ENCODE results near the gene ME3.
"Not testable (repeated sequence)": the region's sequence is repeated elsewhere in the genome, so short reads cannot be mapped to it uniquely, and the experiment has no call there.

Gene ME3

DNA sequence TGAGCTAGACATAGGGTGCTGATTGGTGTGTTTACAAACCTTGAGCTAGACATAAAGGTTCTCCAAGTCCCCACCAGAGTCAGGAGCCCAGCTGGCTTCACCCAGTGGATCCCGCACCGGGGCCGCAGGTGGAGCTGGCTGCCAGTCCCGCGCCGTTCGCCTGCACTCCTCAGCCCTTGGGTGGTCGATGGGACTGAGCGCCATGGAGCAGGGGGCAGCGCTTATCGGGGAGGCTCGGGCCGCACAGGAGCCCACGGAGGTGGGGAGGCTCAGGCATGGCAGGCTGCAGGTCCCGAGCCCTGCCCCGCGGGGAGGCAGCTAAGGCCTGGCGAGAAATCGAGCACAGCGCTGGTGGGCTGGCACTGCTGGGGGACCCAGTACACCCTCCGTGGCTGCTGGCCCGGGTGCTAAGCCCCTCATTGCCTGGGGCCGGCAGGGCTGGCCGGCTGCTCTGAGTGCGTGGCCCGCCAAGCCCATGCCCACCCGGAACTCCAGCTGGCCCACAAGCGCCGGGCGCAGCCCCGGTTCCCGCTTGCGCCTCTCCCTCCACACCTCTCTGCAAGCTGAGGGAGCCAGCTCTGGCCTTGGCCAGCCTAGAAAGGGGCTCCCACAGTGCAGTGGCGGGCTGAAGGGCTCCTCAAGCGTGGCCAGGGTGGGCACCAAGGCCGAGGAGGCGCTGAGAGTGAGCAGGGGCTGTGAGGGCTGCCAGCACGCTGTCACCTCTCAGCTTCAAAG, 238.9 kb downstream of the ME3 start:
- DNase-seq (ENCODE audit: low spot score), result not testable (repeated sequence)

DNA sequence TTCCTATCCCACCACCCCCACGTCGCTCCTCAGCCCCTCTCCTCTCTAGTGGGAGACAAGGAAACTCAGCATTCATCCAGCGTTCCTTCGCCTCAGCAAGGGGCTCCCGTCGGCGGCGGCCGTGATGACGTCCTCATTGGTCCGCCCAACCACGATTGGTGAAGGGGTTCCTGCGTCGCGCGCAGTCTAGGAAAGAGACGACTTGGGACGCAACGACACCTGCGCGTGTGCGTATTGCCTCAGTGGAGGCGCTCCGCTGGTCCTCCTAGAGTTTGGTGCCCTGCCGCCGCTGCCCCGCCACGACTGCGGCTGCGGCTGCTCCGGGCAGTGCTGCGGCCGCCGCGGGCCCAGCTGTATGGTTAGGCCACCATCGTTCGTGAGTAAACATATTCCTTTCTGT, 241.2 kb downstream of the ME3 start:
- DNase-seq (ENCODE audit: low spot score), result no peak

DNA sequence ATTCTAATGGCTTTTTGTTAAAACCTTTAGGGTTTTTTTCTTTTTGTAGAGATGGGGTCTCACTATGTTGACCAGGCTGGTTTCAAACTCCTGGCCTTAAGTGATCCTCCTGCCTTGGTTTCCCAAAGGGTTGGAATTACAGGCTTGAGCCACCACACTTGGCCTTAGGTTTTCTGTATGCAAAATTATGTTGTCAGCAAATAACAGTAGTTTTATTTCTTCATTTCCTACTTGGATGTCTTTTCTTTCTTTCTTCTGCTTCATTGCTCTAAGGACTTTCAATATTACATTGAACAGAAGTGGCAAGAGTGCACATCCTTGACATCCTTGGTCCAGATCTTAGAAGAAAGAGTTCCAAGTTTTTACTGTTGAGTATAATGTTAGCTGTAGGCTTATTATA, 245.0 kb downstream of the ME3 start:
- no peak for DNase-seq (ENCODE audit: low spot score)

DNA sequence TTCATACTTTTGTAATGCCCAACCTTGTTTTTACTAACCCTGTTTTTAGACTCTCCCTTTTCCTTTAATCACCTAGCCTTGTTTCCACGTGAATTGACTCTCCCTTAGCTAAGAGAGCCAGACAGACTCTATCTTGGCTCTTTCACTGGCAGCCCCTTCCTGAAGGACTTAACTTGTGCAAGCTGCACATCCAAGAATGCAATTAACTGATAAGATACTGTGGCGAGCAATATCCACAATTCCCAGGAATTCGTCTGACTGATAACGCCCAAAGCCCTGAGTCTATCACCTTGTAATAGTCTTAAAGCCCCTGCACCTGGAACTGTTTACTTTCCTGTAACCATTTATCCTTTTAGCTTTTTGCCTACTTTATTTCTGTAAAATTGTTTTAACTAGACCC, 248.9 kb downstream of the ME3 start:
- DNase-seq (ENCODE audit: low spot score), result not testable (repeated sequence)

DNA sequence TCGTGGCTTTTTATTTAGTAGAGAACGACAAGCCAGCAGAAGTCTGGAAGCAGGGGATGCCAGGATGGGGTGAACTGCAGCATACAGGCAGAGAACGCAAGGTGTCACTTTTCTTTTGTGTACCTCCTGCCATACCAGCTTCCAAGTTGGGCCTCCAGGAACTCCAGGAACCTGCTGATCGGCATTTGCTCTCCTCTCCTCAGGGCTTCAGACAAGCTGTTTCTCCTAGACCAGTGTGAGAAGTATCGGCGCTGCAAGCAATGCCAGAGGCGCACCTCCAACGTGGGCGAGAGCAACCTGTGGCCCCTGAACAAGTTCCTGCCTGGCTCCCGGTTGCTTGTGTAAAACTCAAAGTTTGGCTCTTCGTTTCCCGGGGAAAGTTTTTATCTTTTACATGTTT, 250.0 kb downstream of the ME3 start:
- DNase-seq (ENCODE audit: low spot score), result no peak

DNA sequence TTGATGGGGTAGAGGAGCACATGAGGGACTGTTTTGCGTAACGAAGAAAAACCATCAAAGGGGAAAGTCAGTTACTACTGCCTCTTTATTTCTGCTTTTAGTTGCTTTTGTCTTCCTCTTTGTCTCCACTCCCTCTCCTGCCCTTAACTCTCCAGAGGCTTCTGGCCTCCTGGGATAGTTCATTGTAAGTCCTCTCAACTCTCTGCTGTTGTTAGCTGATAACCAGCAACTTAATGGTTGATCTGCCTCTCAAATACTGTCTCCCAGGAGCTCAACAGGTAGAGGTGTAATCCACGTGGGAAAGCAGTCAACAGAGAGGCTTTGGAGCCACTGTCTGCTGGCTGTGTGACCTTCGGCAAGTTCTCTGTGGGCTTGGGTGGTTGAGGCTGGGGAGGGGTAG, 250.5 kb downstream of the ME3 start:
- no peak for DNase-seq (ENCODE audit: low spot score)

DNA sequence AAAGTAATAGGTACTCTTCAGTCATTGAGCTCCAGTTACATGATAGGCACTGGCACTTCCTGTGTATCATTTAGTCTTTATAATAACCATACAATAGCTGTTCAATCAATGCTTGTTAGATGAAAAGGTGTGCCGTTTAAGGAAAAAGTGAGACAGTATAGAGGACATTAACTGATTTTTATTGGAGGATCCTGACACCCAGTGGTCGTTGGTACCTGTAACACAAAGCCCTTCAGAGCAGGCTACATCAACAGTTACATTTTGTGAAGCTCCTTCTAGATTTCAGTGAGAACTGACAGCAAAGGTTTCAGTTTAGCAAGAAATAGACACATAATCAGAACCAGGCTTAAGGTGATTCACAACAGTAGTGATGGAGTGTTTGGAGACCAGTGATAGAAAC, 253.5 kb downstream of the ME3 start:
- DNase-seq (ENCODE audit: low spot score), result peak; percentile 19

DNA sequence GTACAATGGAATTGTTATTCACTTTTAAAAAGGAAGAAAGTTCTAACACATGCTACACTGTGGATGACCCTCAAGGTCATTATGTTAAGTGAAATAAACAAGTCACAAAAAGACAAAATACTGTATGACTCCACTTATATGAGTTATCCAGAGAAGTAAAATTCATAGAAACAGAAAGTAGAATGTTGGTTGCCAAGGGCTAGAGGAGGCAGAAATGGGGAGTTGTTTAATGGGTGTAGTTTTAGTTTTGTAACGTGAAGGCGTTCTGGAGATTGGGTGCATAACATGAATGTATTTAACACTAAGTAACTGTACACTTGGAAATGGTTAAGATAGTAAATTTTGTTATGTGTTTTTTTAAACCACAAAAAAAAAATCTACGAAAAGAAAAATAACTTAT, 253.9 kb downstream of the ME3 start:
- no peak for DNase-seq (ENCODE audit: low spot score)

DNA sequence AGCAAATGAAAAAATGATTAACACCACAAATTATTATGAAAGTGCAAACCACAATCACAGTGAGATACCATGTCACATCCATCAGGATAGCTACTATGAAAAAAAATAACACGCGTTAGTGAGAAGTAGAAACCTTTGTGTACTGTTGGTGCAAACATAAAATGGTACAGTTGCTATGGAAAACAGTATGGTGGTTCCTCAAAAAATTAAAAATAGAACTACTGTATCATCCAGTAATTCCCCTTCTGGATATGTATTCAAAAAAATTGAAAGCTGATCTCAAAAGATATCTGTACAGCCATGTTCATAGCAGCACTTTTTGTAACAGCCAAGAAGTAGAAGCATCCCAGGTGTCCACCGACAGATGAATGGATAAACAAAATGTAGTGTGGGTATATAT, 254.3 kb downstream of the ME3 start:
- no peak for DNase-seq (ENCODE audit: low spot score)

DNA sequence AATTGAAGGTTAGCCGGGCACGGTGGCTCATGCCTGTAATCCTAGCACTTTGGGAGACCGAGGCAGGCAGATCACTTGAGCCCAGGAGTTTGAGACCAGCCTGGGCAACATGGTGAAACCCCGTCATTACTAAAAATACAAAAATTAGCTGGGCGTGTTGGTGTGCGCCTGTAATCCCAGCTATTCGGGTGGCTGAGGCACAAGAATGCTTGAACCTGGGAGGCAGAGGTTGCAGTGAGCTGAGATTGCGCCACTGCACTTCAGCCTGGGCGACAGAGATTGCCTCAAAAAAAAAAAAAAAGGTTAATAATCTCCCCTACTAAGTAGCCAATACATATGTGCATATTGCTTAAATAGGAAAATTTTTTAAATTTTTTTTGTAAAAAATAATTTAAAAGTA, 255.5 kb downstream of the ME3 start:
- not testable (repeated sequence) for DNase-seq (ENCODE audit: low spot score)

DNA sequence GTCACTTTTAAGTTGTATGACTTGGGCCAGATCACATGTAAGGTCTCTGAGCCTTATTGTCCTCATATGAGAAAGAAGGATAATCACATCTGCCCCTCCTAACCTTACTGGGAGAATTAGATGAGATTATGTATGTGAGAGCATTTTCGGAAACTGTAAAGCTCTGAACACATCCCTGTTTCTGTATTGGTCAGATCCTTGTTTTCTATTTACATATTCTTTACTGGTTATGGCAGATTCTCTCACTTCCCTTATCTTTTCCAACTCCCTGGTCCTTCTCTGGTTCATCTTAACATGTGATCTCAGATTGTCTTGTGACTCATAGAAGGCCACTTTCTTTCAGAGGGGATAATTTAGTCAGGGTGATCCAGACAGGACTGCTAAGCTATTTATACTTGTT, 255.9 kb downstream of the ME3 start:
- peak; percentile 40 for DNase-seq (ENCODE audit: low spot score)

DNA sequence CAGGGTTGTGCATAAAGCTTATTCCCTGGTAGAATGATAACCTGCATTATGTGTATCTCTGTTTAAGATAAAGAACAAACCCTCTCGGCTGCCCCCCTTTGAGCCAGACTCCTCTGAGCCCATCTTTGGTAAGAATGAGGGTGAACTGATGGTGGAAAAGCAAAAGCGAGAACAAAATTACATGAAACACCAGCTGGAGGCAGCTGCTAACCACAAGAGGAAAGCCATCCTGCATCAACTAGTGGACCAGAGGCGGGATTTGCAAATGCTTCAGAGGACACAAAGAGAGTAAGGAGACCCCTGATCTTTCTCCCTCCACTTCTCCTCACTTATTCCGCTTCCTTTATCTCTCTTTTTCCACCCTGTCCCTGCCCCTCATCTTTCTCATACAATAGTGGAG, 257.4 kb downstream of the ME3 start:
- DNase-seq (ENCODE audit: low spot score), result no peak

DNA sequence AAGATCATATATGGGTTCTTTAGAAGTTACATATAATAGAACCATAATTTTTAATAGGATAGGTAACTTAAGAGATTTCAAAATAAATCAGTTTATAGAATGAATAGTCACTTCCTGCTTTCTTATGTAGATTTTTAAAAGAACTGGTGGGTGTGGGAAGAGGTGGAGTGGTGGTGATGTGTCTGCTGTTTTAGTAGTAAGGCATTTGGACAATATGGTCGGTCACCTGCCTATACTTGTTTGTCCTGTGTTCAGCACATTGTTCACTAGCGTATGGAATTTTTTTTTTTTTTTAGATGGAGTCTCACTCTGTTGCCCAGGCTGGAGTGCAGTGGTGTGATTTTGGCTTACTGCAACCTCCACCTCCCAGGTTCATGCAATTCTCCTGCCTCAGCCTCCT, 258.4 kb downstream of the ME3 start:
- DNase-seq (ENCODE audit: low spot score), result no peak

DNA sequence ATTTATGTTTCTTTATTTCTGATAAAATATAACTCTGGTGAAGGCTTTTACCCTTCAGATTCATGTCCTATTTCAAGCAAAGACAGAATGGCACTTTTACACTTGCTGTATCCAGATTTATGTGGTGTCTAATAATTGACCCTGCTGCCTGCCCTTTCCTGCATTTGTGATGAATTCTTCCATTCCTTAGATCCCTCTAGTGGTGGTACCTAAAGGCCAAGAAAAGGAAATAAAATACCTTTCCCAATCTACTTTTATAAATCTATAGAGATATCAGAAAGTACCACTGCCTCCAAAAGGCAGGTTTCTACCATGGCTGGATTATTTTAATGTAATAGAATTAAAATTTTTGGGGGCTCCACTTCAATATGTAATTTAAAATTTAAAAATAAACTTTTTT, 263.6 kb downstream of the ME3 start:
- no peak for DNase-seq (ENCODE audit: low spot score)

DNA sequence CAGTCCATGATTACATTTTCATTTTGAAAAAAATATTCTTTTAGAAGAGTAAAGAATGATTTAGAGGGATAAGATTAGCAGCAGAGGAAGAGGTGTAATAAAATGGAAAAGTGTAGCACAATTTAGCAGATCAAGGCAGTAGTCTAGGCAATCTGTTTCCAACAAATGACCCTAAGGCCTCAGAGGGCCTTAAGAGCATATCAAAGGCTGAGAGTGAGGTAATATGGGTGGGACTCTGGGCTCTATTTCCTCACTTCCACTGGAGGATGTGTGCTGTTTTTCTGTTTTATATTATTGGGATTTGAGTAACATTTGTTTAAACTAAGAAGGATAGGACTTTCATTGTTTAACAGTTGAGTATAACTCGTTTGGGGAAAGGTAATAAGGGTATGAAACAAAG, 269.0 kb downstream of the ME3 start:
- DNase-seq (ENCODE audit: low spot score), result no peak

DNA sequence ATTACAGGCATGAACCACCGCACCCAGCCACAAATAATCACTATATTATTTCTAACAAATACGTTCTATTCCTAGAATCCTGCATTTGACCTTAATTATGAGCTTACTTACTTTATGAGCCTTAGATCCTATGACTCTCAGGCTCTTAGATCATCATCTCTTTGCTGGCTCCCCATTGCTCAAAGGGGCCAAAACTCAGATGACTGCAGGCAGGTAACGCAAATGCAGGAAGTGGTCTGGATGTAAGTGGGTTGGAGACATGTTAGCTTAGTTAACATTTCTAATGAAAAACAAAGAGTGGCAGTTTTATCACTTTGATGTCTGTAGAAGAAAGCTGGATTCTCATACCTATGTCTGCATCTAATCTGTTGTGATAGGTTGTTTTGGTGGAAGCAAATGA, 274.3 kb downstream of the ME3 start:
- no peak for DNase-seq (ENCODE audit: low spot score)

DNA sequence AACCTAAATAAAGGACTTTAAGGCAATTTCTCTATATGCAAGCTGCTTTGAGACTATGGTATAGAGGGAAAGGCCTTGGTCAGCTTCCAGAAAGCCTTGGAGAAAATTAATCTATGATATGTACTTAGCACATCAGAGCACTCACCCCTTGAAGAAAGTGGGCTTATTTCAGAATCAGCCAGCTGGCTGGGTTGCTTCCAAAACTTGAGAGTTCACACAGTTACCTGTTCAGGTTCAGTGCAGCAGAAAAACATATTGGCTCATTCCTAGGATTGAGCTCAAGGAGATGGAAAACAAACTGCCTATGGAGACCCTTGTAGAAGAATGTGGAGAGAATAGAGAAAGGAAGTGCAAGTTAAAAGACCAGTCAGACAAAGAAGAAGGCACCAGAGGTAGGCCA, 275.1 kb downstream of the ME3 start:
- DNase-seq (ENCODE audit: low spot score), result no peak

DNA sequence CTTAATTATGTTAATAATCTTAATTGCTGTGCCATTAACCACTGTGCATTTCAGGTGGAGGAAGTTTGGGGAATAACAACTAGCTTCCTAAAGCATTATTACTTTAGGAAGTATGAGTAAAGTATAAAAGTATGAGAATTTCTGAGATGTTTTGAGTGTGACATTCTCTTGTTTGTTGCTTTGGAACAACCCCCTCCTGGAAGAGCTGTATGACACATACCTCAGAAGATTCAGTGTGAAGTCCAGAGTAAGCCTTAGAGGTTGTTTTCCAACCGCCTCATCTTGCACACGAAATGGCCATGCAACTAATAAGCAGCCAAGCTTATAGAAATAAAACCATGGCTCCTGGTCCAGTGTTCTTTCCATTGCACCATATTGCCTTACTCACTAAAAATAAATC, 276.0 kb downstream of the ME3 start:
- DNase-seq (ENCODE audit: low spot score), result no peak

DNA sequence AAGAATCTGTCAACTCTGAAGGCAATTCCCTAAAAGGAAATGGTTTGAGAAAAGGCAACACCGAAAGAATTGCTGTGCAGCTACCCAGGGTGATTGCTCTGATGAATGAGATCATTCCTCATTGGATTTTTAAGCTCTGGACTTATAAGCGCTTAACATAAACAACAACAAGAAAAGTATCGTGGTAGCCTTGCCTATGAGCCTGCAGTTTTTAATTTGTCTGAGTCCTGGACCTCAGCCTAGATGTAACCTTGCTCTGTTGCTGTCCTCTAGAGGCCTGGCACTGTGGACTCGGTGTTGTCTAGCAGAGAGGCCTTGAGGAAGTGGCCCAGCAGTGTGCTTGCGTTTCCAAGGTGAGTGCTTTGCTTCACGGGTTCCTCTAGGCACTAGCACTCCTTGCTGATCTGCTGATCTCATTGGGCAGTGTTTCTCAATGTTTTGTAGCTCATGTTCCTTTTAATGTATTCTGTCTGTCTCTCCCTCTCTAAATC, 277.3 kb downstream of the ME3 start:
- peak; percentile 42 for DNase-seq (ENCODE audit: low spot score)

All from pons (tissue), 1 donor.